Breast epithelium (tissue), 4 donors: ENCODE measurements around the gene WFDC5. TPM values are rescaled to one million over a fixed set of nuclear protein-coding genes. Genes with fewer than 3 reads are reported as not detected.
A peak's percentile ranks its signal among the peaks of the same experiment; 100 is the strongest.

ENCODE experiments used
- DNase-seq, 2 donors: peaks; one replicate each; pipeline ENCODE4 v3.0.0-alpha.2; 2019; ENCODE audit warnings: low spot score in 2 of 2
- H3K27ac ChIP-seq, 2 donors: fragments of 200-600 bp; sonication (generic) in 1 of 2; one replicate each; pipeline ENCODE4 v1.5.1; 2016 to 2019; ENCODE audit warnings: mild to moderate bottlenecking in 1 of 2
- H3K27me3 ChIP-seq, 2 donors: fragments of 200-600 bp; sonication (generic) in 1 of 2; one replicate each; pipeline versions ENCODE4 v1.5.1 to v1.6.0; 2017 to 2019; ENCODE audit warnings: control low read depth in 1 of 2, mild to moderate bottlenecking in 1 of 2
- H3K36me3 ChIP-seq: fragments of 200-600 bp; one replicate; pipeline ENCODE4 v1.5.1; 2019
- H3K4me1 ChIP-seq, 2 donors: fragments of 200-600 bp; sonication (generic); one replicate each; pipeline ENCODE4 v1.5.1; 2016 to 2019; ENCODE audit warnings: control low read depth in 1 of 2
- H3K4me3 ChIP-seq, 3 donors: fragments of 200-600 bp; sonication (generic); 1 replicate in 2 of 3; 2 replicates in 1 of 3; pipeline ENCODE4 v1.5.1; 2016 to 2019; ENCODE audit warnings: mild to moderate bottlenecking in 3 of 3, moderate library complexity in 2 of 3
- H3K9me3 ChIP-seq, 2 donors: fragments of 200-600 bp; sonication (generic) in 1 of 2; one replicate each; pipeline ENCODE4 v1.5.1; 2016 to 2019; ENCODE audit warnings: control low read depth in 1 of 2
- POLR2A ChIP-seq: fragments of 450-650 bp; IDR thresholded peaks from one replicate; pipeline ENCODE4 v1.6.1; 2016; ENCODE audit warnings: antibody characterized with exemption, mild to moderate bottlenecking, moderate library complexity
- POLR2AphosphoS5 ChIP-seq, 3 donors: sonication (generic); formaldehyde crosslinking; IDR thresholded peaks; one replicate each; pipeline ENCODE4 v1.6.1; 2017; ENCODE audit warnings: antibody characterized with exemption in 3 of 3
- intact Hi-C: fragments of 100-400 bp; cut with DNase I; formaldehyde crosslinking; loops from one replicate; pipeline ENCODE4 v1.15.1; 2023; ENCODE audit warnings: low total_unique reads
- total RNA-seq, 3 donors: library from RNA; depleted of rRNA; stranded (reverse); fragments of >200 nt; gene quantifications; one replicate each; pipeline ENCODE4 v1.1.0, GENCODE V29; 2016
- TF ChIP-seq, protein P1 (sequence below), 3 donors: fragments of 450-650 bp; IDR thresholded peaks; one replicate each; pipeline ENCODE4 v1.5.1; 2016 to 2017; ENCODE audit warnings: antibody characterized with exemption in 3 of 3, mild to moderate bottlenecking in 3 of 3, moderate library complexity in 3 of 3

WFDC5 gene
- total RNA-seq, 3 donors from 2014 or later = not detected

DNA sequence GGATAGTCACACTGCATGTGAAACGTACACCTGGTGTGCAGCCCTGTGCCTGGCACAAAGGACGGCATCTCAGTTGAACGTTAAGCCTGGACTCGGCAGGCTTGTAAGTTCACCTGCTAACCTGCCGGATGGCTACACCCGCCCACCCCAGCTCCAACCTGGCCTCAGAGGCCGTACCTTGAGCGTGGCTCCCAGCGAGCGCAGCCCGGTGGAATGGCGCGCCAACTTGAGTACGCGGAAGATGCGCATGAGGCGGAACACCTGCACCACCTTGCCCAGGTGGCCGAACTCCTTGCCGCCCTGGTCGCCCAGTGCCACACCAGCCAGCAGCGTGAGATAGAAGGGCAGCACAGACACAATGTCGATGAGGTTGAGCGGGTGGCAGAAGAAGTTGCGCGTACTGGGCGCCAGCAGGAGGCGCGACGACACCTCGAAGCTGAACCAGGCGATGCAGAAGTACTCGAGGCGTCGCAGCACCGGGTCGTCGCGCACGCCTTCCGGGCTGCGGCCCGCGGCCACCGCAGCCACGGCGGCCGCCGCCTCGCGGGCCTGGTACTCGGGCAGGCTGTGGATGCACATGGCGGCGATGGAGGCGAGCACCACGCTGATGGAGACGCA is 17.4 kb downstream of the WFDC5 start:
- H3K27me3 ChIP-seq = peaks cover 2 to 31% of the 10 kb centered on the region in 2 donors
- H3K27ac ChIP-seq = no peak overlapping the region
- H3K36me3 ChIP-seq = no peaks in the 10 kb centered on the region
- TF ChIP-seq POLR2A = no peak
- H3K9me3 ChIP-seq = no peaks in the 10 kb centered on the region
- intact Hi-C loops = no loop called here
- H3K4me1 ChIP-seq = peaks cover 0 to 5% of the 10 kb centered on the region in 2 donors
- DNase-seq = no peak
- peak overlapping the region in 2 of 3 donors; percentile 12 to 49 for H3K4me3 ChIP-seq

DNA sequence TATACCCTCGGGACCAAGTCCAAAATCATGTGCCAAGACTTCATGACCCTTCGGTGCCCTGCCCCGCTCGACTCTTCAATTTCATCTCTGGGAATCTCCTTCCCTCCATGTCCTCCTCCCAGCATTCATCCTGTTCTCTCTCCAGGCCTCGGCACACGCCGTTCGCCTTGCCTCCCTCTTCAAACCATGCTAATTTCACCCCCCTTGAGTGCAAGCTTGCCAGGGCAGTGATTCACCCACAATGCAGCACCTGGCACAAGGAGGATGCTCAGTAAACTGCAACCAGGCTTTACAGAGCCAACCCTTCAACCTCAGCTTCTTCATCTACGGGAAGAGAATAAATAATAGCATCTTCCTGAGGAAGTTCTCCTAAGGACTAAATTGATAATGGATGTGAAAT is 18.2 kb downstream of the WFDC5 start:
- Histone ChIP-seq H3K27me3 (peaks cover 2 to 31% of the 10 kb centered on the region in 2 donors), H3K9me3 (no peaks in the 10 kb centered on the region), H3K4me3 (no peak overlapping the region), H3K27ac (no peak overlapping the region), H3K4me1 (peaks cover 0 to 5% of the 10 kb centered on the region in 2 donors), H3K36me3 (no peaks in the 10 kb centered on the region)
- intact Hi-C loops = no loop called here
- no peak for DNase-seq
- no peak for TF ChIP-seq POLR2AphosphoS5 (IDR thresholded peaks at IDR 0.05)
- no peak for TF ChIP-seq POLR2A
- TF ChIP-seq, protein P1, sequence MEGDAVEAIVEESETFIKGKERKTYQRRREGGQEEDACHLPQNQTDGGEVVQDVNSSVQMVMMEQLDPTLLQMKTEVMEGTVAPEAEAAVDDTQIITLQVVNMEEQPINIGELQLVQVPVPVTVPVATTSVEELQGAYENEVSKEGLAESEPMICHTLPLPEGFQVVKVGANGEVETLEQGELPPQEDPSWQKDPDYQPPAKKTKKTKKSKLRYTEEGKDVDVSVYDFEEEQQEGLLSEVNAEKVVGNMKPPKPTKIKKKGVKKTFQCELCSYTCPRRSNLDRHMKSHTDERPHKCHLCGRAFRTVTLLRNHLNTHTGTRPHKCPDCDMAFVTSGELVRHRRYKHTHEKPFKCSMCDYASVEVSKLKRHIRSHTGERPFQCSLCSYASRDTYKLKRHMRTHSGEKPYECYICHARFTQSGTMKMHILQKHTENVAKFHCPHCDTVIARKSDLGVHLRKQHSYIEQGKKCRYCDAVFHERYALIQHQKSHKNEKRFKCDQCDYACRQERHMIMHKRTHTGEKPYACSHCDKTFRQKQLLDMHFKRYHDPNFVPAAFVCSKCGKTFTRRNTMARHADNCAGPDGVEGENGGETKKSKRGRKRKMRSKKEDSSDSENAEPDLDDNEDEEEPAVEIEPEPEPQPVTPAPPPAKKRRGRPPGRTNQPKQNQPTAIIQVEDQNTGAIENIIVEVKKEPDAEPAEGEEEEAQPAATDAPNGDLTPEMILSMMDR (IDR thresholded peaks at IDR 0.05) = no peak

DNA sequence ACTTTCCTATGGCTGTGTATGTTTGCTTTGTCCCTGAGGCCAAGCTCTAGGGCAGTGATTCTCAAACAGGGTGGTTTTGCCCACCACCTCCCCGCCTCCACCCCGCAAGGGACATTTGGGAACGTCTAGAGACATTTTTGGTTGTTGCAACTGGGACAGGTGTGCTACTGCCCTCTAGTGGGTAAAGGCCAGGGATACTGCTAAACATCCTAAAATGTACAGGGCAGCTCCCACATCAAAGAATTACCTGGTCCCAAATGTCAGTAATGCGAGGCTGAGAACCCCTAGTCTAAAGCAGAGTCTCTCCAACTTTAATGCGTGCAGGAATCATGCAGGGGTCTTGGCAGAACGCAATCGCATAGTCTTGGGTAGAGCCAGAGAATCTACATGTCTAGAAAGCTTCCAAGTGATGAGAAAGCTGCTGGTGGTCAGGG is 19.2 kb downstream of the WFDC5 start:
- H3K36me3 ChIP-seq = no peaks in the 10 kb centered on the region
- H3K27me3 ChIP-seq = peaks cover 2 to 31% of the 10 kb centered on the region in 2 donors
- no peaks in the 10 kb centered on the region for H3K9me3 ChIP-seq
- DNase-seq = peak in 1 of 2 donors; percentile 21
- intact Hi-C loops = no loop called here
- peaks cover 0 to 5% of the 10 kb centered on the region in 2 donors for H3K4me1 ChIP-seq
- no peak for TF ChIP-seq POLR2AphosphoS5 (IDR thresholded peaks at IDR 0.05)
- TF ChIP-seq, protein P1 (IDR thresholded peaks at IDR 0.05) = peak in 2 of 3 donors; percentile 56 to 58
- no peak overlapping the region for H3K4me3 ChIP-seq
- H3K27ac ChIP-seq = no peak overlapping the region

DNA sequence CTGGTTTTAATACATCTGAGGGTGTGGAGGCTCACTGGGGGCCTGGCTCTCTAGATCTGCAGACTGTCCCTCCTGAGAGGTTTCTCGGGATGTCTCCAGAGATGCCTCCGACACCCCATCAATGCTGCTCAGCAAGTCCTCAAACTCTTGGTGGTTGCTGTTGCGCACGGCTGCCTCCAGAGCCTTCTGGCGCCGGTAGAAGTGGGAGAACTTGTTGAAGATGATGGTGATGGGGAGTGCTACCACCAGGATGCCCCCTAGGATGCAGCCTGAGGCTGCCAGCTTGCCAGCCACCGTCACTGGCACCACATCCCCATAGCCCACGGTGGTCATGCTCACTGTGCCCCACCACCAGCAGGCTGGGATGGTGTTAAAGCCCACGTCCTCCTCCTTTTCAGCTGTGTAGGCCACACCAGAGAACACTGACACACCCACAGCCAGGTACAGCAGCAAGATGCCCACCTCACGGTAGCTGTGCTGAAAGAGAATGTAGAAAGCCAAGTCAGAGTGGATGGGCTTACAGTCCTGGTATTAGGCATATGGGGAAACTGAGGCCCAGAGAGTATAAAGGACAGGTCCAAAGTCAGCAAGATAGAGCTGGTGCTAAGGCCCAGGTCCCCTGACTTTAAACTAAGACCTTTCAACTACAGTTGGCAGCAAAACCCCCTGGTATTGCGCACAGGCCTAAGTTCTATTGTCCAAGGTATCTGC is 20.0 kb downstream of the WFDC5 start:
- Histone ChIP-seq H3K9me3 (no peaks in the 10 kb centered on the region), H3K4me1 (peaks cover 0 to 5% of the 10 kb centered on the region in 2 donors), H3K27me3 (peaks cover 2 to 31% of the 10 kb centered on the region in 2 donors), H3K36me3 (no peaks in the 10 kb centered on the region), H3K27ac (no peak overlapping the region), H3K4me3 (no peak overlapping the region)
- DNase-seq = no peak
- TF ChIP-seq POLR2AphosphoS5 (IDR thresholded peaks at IDR 0.05) (no peak), POLR2A (no peak)
- TF ChIP-seq, protein P1 (IDR thresholded peaks at IDR 0.05) = no peak
- intact Hi-C loops = no loop called here

DNA sequence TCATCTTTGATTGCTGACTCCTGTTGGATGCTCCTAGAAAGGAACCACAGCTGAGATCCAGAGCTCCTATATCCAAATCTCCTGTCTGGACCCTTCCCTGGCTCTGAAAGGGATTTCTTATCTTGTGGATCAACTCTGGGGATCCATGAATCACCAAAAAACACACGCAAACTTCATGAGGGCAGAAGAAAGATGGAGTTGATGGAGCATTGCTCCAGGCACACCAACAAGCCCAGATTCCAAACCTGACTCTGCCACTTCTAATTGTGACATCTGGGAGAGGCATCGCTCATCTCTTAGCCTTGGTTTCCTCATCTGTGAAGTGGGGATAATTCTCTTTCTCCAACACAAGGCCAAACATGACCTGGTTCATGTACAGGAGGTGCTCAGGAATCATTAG is 20.8 kb downstream of the WFDC5 start:
- DNase-seq = no peak
- Histone ChIP-seq H3K4me1 (peaks cover 0 to 5% of the 10 kb centered on the region in 2 donors), H3K27ac (no peak overlapping the region), H3K9me3 (no peaks in the 10 kb centered on the region), H3K36me3 (no peaks in the 10 kb centered on the region), H3K27me3 (peaks cover 2 to 31% of the 10 kb centered on the region in 2 donors), H3K4me3 (no peak overlapping the region)
- TF ChIP-seq POLR2AphosphoS5 (IDR thresholded peaks at IDR 0.05) = no peak
- no peak for TF ChIP-seq POLR2A
- TF ChIP-seq, protein P1 (IDR thresholded peaks at IDR 0.05) = no peak
- intact Hi-C loops = no loop called here
